MM.1S (cell line): ENCODE measurements around the gene OGFRL1.

ENCODE experiments used
- EZH2 ChIP-seq: fragments of 300-600 bp; sonication (generic); optimal IDR thresholded peaks from 2 replicates; pipeline ENCODE3; 2017; ENCODE audit warnings: low read depth, mild to moderate bottlenecking, antibody characterized with exemption, low read length, mixed read lengths
- TF ChIP-seq, protein P1 (sequence below): fragments of 300-600 bp; sonication (generic); IDR thresholded peaks from 2 replicates; pipeline ENCODE4 v1.5.1; 2016; ENCODE audit warnings: antibody characterized with exemption, low read length, mixed read lengths

DNA sequence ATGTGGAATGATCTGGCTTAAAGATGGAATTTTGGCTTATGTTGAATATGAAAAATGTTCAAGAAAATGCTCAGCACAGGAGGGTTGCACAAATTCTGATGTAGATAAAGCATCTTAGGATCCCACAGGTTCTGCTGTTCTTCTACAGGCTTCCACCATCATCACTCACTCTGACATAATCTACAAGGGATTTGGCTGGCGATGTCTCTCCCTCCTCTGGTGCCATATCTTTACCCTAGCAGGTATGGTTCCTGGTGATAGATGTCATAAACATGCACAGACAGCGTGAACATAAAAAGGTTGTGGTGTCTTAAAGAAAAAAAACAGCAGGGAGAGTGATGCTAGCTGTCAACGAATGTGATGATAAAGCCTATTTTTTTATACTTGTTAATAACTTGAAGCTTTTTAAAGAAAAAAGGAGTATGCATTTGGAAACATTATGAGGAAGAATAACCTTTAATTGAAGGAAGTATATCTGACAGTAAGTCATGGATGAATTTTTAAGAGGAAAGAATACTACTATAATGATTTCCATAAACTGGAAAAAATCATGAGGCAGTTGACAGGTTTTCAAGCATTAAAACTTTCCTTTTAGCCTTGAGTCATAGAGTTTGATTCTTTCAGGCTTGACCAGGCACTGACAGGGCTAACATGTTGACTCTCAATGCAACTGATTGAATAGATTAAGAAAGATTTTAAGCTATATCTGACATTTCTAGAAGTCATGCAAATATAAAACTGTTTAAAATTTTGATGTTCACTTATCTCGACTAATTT lies 50.1 kb downstream of the OGFRL1 start:
- TF ChIP-seq, protein P1, sequence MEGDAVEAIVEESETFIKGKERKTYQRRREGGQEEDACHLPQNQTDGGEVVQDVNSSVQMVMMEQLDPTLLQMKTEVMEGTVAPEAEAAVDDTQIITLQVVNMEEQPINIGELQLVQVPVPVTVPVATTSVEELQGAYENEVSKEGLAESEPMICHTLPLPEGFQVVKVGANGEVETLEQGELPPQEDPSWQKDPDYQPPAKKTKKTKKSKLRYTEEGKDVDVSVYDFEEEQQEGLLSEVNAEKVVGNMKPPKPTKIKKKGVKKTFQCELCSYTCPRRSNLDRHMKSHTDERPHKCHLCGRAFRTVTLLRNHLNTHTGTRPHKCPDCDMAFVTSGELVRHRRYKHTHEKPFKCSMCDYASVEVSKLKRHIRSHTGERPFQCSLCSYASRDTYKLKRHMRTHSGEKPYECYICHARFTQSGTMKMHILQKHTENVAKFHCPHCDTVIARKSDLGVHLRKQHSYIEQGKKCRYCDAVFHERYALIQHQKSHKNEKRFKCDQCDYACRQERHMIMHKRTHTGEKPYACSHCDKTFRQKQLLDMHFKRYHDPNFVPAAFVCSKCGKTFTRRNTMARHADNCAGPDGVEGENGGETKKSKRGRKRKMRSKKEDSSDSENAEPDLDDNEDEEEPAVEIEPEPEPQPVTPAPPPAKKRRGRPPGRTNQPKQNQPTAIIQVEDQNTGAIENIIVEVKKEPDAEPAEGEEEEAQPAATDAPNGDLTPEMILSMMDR: no peak
- TF ChIP-seq EZH2: no peak
